Neutrophil (primary cell): Measurements from ENCODE around the gene ADCK2.
A peak's percentile ranks its signal among the peaks of the same experiment; 100 is the strongest.

ENCODE experiments used
- H3K27ac ChIP-seq: fragments of 200-600 bp; sonication (generic); 2 replicates; pipeline ENCODE4 v1.5.1; 2016; ENCODE audit warnings: mild to moderate bottlenecking, moderate library complexity
- H3K27me3 ChIP-seq: fragments of 200-600 bp; sonication (generic); 2 replicates; pipeline ENCODE4 v1.6.0; 2016; ENCODE audit warnings: mild to moderate bottlenecking
- H3K36me3 ChIP-seq: fragments of 200-600 bp; sonication (generic); 2 replicates; pipeline ENCODE4 v1.5.1; 2017
- H3K4me1 ChIP-seq, 2 experiments: fragments of 200-600 bp in 1 of 2; sonication (generic) in 1 of 2; 1 replicate in 1 of 2; 2 replicates in 1 of 2; pipeline versions ENCODE4 v1.5.1 to v1.6.1; 2013 to 2016; ENCODE audit warnings: low read depth in 1 of 2, low read length in 1 of 2, mild to moderate bottlenecking in 1 of 2, moderate library complexity in 1 of 2; ENCODE audit not compliant: control insufficient read depth in 1 of 2, insufficient read depth in 1 of 2
- H3K4me3 ChIP-seq, 2 experiments: fragments of 200-600 bp in 1 of 2; sonication (generic) in 1 of 2; 1 replicate in 1 of 2; 2 replicates in 1 of 2; pipeline ENCODE4 v1.5.1; 2013 to 2016; ENCODE audit warnings: low read depth in 1 of 2, low read length in 1 of 2, mild to moderate bottlenecking in 1 of 2, moderate library complexity in 1 of 2
- H3K9me3 ChIP-seq: fragments of 200-600 bp; sonication (generic); 2 replicates; pipeline ENCODE4 v1.5.1; 2016
- TF ChIP-seq, protein P1 (sequence below): fragments of 200-600 bp; sonication (generic); IDR thresholded peaks from 2 replicates; pipeline ENCODE4 v1.5.1; 2016; ENCODE audit warnings: antibody characterized with exemption

Gene ADCK2

DNA sequence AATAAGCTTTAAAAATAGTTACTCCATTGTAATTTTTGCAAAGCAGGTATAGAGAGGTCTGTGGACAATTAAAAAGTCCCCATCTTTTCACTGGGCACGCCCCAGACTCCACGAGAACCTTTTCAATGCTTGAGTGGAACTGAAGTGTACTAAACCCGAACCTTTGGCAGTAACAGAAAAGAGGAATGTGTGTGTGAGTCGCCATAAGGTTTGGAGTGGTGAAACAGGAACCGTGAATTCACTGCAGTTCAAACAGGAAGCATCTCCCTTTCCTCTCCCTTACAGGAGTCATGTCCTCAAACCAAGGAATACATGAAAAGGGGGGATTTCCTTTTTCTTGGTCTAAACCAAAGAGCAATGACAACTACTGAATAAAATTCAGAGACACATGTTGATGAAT lies 47.0 kb downstream of the ADCK2 start:
- Histone ChIP-seq H3K9me3 (no peaks in the 10 kb centered on the region), H3K27ac (no peak overlapping the region), H3K27me3 (no peaks in the 10 kb centered on the region), H3K4me1 (peaks cover 8 to 10% of the 10 kb centered on the region in 2 experiments), H3K4me3 (no peak overlapping the region), H3K36me3 (peaks cover 17% of the 10 kb centered on the region)
- TF ChIP-seq, protein P1, sequence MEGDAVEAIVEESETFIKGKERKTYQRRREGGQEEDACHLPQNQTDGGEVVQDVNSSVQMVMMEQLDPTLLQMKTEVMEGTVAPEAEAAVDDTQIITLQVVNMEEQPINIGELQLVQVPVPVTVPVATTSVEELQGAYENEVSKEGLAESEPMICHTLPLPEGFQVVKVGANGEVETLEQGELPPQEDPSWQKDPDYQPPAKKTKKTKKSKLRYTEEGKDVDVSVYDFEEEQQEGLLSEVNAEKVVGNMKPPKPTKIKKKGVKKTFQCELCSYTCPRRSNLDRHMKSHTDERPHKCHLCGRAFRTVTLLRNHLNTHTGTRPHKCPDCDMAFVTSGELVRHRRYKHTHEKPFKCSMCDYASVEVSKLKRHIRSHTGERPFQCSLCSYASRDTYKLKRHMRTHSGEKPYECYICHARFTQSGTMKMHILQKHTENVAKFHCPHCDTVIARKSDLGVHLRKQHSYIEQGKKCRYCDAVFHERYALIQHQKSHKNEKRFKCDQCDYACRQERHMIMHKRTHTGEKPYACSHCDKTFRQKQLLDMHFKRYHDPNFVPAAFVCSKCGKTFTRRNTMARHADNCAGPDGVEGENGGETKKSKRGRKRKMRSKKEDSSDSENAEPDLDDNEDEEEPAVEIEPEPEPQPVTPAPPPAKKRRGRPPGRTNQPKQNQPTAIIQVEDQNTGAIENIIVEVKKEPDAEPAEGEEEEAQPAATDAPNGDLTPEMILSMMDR: no peak

DNA sequence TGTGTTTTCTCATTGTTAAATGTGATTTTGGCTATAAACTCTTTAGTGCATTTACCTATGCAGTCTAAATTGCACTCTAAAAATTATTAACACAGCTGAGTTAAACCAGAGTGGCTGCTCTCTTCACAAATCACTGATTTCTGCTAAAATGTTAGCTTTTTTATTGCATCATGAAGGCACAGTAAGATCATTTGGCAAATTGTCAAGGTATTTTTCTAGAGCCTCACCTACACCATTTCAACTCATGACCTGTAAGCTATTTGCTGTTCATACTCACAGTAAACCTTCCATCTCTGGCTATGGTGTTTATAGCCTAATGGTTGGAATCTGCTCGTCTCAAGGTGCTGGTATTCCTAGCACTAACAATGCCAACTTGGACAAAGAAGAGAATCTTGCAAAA lies 49.5 kb downstream of the ADCK2 start:
- no peaks in the 10 kb centered on the region for H3K27me3 ChIP-seq
- TF ChIP-seq, protein P1: no peak
- H3K27ac ChIP-seq: no peak overlapping the region
- peaks cover 8 to 10% of the 10 kb centered on the region in 2 experiments for H3K4me1 ChIP-seq
- H3K36me3 ChIP-seq: peaks cover 26% of the 10 kb centered on the region
- H3K9me3 ChIP-seq: no peaks in the 10 kb centered on the region
- no peak overlapping the region for H3K4me3 ChIP-seq

DNA sequence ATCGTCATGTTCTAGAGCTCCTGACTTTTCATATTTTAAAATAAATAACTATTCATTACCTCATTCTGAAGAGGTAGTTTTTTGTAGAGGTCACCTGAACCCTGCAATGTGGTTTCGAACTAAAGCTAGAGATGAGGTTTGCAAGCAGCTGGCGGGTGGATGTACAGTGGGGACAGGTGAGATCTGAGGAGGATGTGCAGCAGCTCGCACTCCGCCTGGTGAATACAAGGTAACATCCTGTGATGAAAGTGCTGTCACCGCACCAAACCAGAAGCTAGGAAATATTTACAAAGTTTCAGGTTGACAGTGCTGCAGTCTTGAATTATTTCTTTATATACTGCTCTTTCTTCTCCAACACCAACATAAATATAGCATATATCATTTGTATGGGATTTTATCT lies 50.3 kb downstream of the ADCK2 start:
- Histone ChIP-seq H3K4me1 (peaks cover 8 to 10% of the 10 kb centered on the region in 2 experiments), H3K27ac (no peak overlapping the region), H3K36me3 (peaks cover 33% of the 10 kb centered on the region), H3K27me3 (no peaks in the 10 kb centered on the region), H3K9me3 (no peaks in the 10 kb centered on the region), H3K4me3 (no peak overlapping the region)
- TF ChIP-seq, protein P1: no peak

DNA sequence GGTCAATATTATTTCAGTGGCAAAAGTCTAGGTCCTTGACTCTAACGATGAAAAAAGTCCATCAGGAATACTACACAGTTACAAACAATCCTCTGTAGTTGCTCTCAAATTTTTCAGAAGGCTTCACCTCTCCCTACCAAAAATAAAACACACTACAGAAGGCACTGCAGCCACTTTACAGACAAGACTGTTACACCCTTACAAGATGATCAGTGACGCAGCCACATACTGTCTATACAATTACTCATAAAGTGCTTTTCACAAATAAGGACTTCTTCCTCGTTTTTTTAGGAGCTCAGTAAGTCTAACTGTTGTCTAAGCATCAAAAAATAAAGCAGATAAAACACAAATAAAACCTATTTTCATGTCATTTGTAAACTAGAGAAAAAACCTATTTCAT lies 50.8 kb downstream of the ADCK2 start:
- Histone ChIP-seq H3K36me3 (peaks cover 35% of the 10 kb centered on the region), H3K9me3 (no peaks in the 10 kb centered on the region), H3K4me1 (peaks cover 8 to 10% of the 10 kb centered on the region in 2 experiments), H3K27ac (no peak overlapping the region), H3K27me3 (no peaks in the 10 kb centered on the region), H3K4me3 (no peak overlapping the region)
- TF ChIP-seq, protein P1: no peak

DNA sequence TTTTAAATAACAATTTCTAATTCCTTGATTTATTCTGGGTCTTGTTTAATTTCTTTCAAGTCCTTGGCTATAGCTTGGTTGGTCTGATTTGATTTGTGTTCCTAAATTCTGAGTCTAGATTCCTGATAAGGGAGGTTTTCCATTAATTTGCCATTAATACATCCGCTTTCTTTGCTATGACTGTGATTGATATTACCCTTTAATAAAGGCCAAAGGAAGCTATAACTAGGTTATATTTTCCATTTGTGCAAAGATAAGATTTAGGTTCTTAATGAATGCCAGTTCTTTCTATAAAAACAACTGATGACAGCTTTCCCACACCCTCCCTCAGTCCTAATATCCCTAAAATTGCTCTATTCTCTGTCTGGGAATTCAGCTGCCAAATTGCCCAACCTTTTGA lies 52.0 kb downstream of the ADCK2 start:
- H3K27me3 ChIP-seq: no peaks in the 10 kb centered on the region
- TF ChIP-seq, protein P1: no peak
- no peak overlapping the region for H3K4me3 ChIP-seq
- H3K4me1 ChIP-seq: peaks cover 2 to 3% of the 10 kb centered on the region in 2 experiments
- H3K9me3 ChIP-seq: no peaks in the 10 kb centered on the region
- H3K36me3 ChIP-seq: peaks cover 42% of the 10 kb centered on the region
- H3K27ac ChIP-seq: no peak overlapping the region

DNA sequence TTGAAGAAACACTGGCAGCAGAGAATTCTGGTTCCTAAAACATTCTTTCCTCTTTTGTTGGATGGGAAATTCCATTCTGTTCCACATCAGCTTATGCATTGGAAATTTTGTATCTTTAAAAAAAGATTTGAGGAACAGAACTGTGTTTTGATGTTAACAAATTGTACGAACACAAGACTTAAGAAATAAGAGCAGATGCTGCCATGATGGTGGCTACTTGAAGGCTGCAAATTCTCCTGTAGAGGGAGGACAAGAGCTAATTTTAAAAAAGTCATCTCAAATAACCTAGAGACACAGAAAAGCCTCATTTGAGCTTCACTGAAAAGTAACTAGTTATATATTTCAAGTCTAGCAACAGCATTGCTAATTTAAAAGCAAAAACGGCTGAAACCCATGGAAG lies 53.5 kb downstream of the ADCK2 start:
- H3K36me3 ChIP-seq: peaks cover 42% of the 10 kb centered on the region
- TF ChIP-seq, protein P1: no peak
- no peaks in the 10 kb centered on the region for H3K27me3 ChIP-seq
- no peaks in the 10 kb centered on the region for H3K9me3 ChIP-seq
- H3K4me1 ChIP-seq: no peaks in the 10 kb centered on the region
- H3K4me3 ChIP-seq: no peak overlapping the region
- H3K27ac ChIP-seq: peak overlapping the region; percentile 4
